OCI-LY7 (cell line): ENCODE data around the gene SLAMF8. TPM values are rescaled to one million over a fixed set of nuclear protein-coding genes. Genes with fewer than 3 reads are reported as not detected.

ENCODE experiments used
- BruUV-seq: library from RNA; stranded (reverse); fragments of 400-500 nt; replicated peaks from 2 replicates; lab custom pipeline; 2021; lab: Mats Ljungman, UMichigan
- CTCF ChIA-PET: fragments of 300-600 bp; sonication (Branson Sonifier 250); formaldehyde crosslinking; loops from one replicate; lab custom pipeline; 2022; ENCODE audit warnings: antibody characterized with exemption; ENCODE audit not compliant: unreplicated experiment; lab: Charles Lee
- POLR2A ChIA-PET: fragments of 300-600 bp; sonication (Branson Sonifier 250); formaldehyde crosslinking; loops from one replicate; lab custom pipeline; 2022; ENCODE audit warnings: antibody characterized with exemption; lab: Charles Lee
- DNase-seq: peaks from one replicate; pipeline ENCODE4 v3.0.0-alpha.2; 2015; ENCODE audit warnings: low spot score
- H2AFZ ChIP-seq: fragments of 200-600 bp; sonication (generic), shearing (Covaris generic); 2 replicates; pipeline ENCODE4 v1.6.1; 2014; ENCODE audit warnings: mild to moderate bottlenecking, antibody characterized with exemption, low read length, moderate library complexity
- H3K27ac ChIP-seq: fragments of 200-600 bp; sonication (generic); 2 replicates; pipeline ENCODE4 v1.5.1; 2014; ENCODE audit warnings: mixed run types, low read depth, mild to moderate bottlenecking, moderate library complexity, low read length, inconsistent platforms; ENCODE audit not compliant: poor library complexity, severe bottlenecking
- H3K36me3 ChIP-seq: fragments of 200-600 bp; sonication (generic); 2 replicates; pipeline ENCODE4 v1.6.1; 2014; ENCODE audit warnings: mild to moderate bottlenecking, antibody characterized with exemption, low read length, moderate library complexity, mixed read lengths; ENCODE audit not compliant: insufficient read depth
- H3K4me1 ChIP-seq: fragments of 200-600 bp; sonication (generic); 2 replicates; pipeline ENCODE4 v1.5.1; 2014; ENCODE audit warnings: mild to moderate bottlenecking, low read length; ENCODE audit not compliant: insufficient read depth, poor library complexity, severe bottlenecking
- H3K4me2 ChIP-seq: fragments of 200-600 bp; sonication (generic); 2 replicates; pipeline ENCODE4 v1.6.1; 2014; ENCODE audit warnings: mild to moderate bottlenecking, low read length
- H3K4me3 ChIP-seq: fragments of 200-600 bp; sonication (generic); 2 replicates; pipeline ENCODE4 v1.5.1; 2014; ENCODE audit warnings: mild to moderate bottlenecking, low read depth, low read length; ENCODE audit not compliant: poor library complexity, severe bottlenecking
- H3K79me2 ChIP-seq: fragments of 200-600 bp; sonication (generic); 2 replicates; pipeline ENCODE4 v1.6.1; 2016; ENCODE audit warnings: low read depth, mild to moderate bottlenecking, low read length, moderate library complexity, mixed read lengths; ENCODE audit not compliant: insufficient read depth
- H3K9me2 ChIP-seq: fragments of 200-600 bp; sonication (generic); 2 replicates; pipeline ENCODE4 v1.6.1; 2016; ENCODE audit warnings: mild to moderate bottlenecking, low read length, mixed read lengths; ENCODE audit not compliant: insufficient read depth
- H3K9me3 ChIP-seq: fragments of 200-600 bp; sonication (generic); 2 replicates; pipeline ENCODE4 v1.6.1; 2014; ENCODE audit warnings: mild to moderate bottlenecking, mixed run types, low read length, mixed read lengths
- H4K20me1 ChIP-seq: fragments of 200-600 bp; sonication (generic); 2 replicates; pipeline ENCODE4 v1.6.1; 2014; ENCODE audit warnings: mild to moderate bottlenecking, antibody characterized with exemption, low read length, moderate library complexity, mixed read lengths; ENCODE audit not compliant: insufficient read depth
- CTCF ChIP-seq: fragments of 200-600 bp; sonication (generic); conservative IDR thresholded peaks from 2 replicates; pipeline ENCODE4 v1.5.1; 2014; ENCODE audit warnings: mild to moderate bottlenecking, antibody characterized with exemption, low read length, moderate library complexity, mixed read lengths
- EZH2phosphoT487 ChIP-seq: fragments of 200-600 bp; sonication (generic); IDR thresholded peaks from 2 replicates; pipeline ENCODE4 v1.6.1; 2018; ENCODE audit warnings: low read depth, borderline replicate concordance, mild to moderate bottlenecking, mixed run types, antibody characterized with exemption, low read length, moderate library complexity, mixed read lengths
- intact Hi-C: fragments of 100-400 bp; cut with micrococcal nuclease; formaldehyde crosslinking; loops from one replicate; pipeline ENCODE4 v1.10.0; 2022; ENCODE audit not compliant: unreplicated experiment
- total RNA-seq, 2 experiments: library from RNA; depleted of rRNA in 1 of 2; stranded (reverse); fragments of >200 nt in 1 of 2; shearing (Covaris generic) in 1 of 2; gene quantifications; 2 replicates each; pipeline ENCODE4 v1.2.3, GENCODE V29; 2014 to 2022

The SLAMF8 gene
- total RNA-seq, 2 experiments from 2014 or later = not detected

- no peaks in the 10 kb centered on the region for H3K9me3 ChIP-seq
- ChIA-PET CTCF (interaction anchor here (3.5 kb wide), 1 partner anchor 91 kb away, joined by 30 read pairs; no protein-coding TSS in a partner anchor), POLR2A (no interaction called here)
- no peak for DNase-seq
- no peak overlapping the region for H3K4me3 ChIP-seq
- no peaks in the 10 kb centered on the region for H4K20me1 ChIP-seq
- H3K36me3 ChIP-seq = no peaks in the 10 kb centered on the region
- H3K4me1 ChIP-seq = no peaks in the 10 kb centered on the region
- no TSS peak for BruUV-seq
- H3K9me2 ChIP-seq = no peaks in the 10 kb centered on the region
- intact Hi-C loops = no loop called here
- no peaks in the 10 kb centered on the region for H3K79me2 ChIP-seq
- no peak overlapping the region for H2AFZ ChIP-seq
- TF ChIP-seq EZH2phosphoT487 (no peak), CTCF (no peak)
- H3K4me2 ChIP-seq = no peak overlapping the region
- no peak overlapping the region for H3K27ac ChIP-seq
Measured at GRCh38 chr1:159800177-159800930, 26.3 kb upstream of the SLAMF8 start.

GRCh38 chr1:159802111-159802510 lies 24.6 kb upstream of the SLAMF8 start, which contains the start of gene FCRL6:
Gene FCRL6 (plus strand): TSS chr1:159802360. CDS start chr1:159802425, 65 bp downstream.
- ChIA-PET POLR2A (interaction anchor here (0.9 to 1.5 kb wide), 4 partner anchors 11 to 90 kb away, joined by 3 to 4 read pairs (median 3); no protein-coding TSS in a partner anchor), CTCF (no interaction called here)
- no peak within 1 kb of the TSS for H2AFZ ChIP-seq
- TF ChIP-seq EZH2phosphoT487 (no peak), CTCF (no peak)
- no peak within 1 kb of the TSS for H3K27ac ChIP-seq
- intact Hi-C loops = no loop called here
- H3K36me3 ChIP-seq = no peaks in the 10 kb centered on the region
- no peaks in the 10 kb centered on the region for H3K79me2 ChIP-seq
- H3K4me2 ChIP-seq = no peak within 1 kb of the TSS
- H3K9me3 ChIP-seq = no peaks in the 10 kb centered on the region
- no peaks in the 10 kb centered on the region for H3K9me2 ChIP-seq
- BruUV-seq = no TSS peak
- H4K20me1 ChIP-seq = no peaks in the 10 kb centered on the region
- no peaks in the 10 kb centered on the region for H3K4me1 ChIP-seq
- no peak within 1 kb of the TSS for H3K4me3 ChIP-seq
- no peak for DNase-seq
